Placental pericyte (primary cell): ENCODE measurements around the gene HIP1. TPM values are rescaled to one million over a fixed set of nuclear protein-coding genes. Genes with fewer than 3 reads are reported as not detected.

Experiments
- small RNA-seq: library from RNA; depleted of rRNA; stranded (forward); fragments of <200 nt; gene quantifications from one replicate; pipeline ENCODE3, GENCODE V24; 2012; ENCODE audit warnings: low replicate concordance
- total RNA-seq: library from RNA; depleted of rRNA; stranded (reverse); fragments of >200 nt; gene quantifications from 2 replicates; pipeline ENCODE4 v1.2.3, GENCODE V29; 2012

HIP1 gene
- total RNA-seq = 18.4 and 22.3 TPM in 2 replicates

DNA sequence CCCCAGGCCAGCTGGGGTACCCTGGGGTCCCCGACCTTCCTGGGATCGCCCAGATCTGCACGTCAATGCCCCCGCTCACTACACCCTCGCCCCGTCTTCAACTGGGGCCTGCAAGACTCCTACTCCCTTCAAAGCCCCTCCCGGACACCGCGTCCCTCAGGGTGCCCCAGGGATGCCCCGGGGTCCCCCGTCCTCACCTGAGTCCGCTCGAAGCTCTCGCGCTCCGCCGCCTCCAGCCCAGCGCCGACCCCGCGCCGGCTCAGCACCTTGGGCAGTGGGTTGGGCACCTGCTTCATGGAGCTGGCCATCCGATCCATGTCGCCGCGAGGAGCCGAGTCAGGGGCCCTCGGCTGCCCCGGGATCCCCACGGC, at the start of gene HIP1:
HIP1 (minus strand) TSS at position 338 of the 371 bp plus-strand sequence; CDS start at position 317, 21 bp downstream.

DNA sequence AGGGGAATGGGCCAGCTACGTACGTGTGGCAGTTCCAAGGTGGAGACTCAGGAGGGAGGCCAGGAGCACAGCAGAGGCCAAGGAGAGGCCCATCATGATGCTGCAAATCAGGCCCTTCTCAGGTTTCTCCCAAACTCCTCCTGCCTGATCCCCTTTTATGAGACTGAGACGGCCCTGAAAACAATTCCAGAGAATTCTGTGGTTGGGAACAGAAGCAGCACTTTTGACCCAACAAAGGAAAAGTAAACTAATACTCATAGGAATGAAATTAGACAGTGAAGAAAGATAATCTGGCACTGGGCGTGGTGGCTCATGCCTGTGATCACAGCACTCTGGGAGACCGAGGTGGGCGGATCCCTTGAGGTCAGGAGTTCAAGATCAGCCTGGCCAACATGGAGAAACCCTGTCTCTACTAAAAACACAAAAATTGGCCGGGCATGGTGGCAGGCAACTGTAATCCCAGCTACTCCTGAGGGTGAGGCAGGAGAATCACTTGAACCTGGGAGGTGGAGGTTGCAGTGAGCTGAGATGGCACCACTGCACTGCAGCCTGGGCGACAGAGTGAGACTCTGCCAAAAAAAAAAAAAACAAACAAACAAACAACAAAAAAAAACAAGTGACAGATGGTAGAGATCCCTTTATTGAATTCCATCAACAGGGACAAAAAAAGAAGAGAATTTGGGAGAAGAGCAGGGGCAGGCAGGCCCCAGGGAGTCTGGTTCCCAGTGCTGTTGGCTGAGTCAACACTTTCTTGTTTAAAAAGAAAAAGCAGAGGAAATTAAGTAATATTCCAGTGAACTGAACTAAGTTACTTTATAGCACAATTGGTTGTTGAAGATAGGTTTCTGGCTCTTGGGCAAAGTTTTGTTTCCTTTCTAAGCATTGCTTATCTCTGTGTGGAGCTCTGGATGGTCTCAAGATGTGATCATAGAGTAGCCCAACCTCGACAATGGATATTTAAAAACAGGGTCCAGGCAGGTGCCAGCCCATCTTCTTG, 33.6 kb upstream of the HIP1 start, which contains the start of gene CCL26:
CCL26 (minus strand) TSS at position 131 of the 997 bp plus-strand sequence; CDS start at position 96, 35 bp downstream.

DNA sequence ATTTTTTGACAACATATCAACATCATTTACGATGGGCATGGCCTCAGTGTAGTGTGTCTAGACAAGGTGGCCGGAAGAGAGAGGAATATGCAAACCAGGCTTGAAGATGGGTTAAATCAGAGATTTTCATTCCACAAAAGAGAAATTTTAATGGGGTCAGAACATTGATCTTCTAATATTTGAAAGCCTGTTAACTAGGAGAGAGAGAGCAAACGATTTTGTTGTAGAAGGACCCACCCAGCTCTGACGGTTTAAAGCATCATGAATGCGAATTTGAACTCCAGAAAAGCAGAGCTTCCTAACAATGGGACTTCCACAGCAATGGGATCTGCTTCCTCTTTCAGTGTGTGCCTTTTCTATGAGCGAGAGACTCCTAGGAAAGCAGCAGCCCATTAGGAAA, 246.7 kb downstream of the HIP1 start, which contains the start of gene SPDYE5:
SPDYE5 (plus strand) TSS at position 301 of the 400 bp plus-strand sequence. CDS start 1,728 bp downstream, outside the sequence.

DNA sequence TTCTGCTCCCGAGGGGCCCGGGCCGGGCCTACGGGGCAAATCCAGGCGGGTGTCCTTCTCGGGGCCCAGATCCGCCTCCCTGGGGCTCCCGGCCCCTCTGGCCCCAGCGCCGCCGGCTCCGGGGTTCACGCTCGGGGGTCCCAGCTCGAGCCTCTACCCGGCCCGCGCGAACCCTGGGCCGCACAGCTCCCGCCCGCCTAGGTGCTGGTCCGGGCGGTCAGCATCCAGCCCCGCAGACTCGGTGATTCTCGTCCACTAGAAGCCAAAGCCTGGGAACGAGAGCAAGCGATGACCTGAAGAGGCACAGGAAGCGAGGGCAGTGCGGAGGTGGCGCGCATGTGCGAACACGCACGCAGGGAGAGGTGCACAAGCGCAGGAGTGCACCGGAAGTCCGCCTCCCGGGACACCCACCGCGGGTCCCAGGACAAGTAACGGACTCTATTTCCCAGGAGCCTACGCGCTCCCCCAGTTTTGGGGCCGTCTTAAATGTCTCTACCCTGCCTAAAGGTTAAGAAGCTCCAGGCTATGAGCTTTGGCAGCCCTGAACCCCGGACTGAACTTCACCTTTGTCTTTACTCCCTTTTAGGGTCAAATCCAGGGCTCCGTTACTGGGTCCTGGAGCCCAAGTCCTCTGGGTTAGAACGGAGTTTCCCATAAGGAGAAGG, 252.6 kb downstream of the HIP1 start, which contains the start of gene POM121C:
POM121C (minus strand) TSS at position 321 of the 665 bp plus-strand sequence. CDS start 44,803 bp downstream, outside the sequence.

Small RNA genes within 50 kb of the gene (small RNA-seq; reads per million reads assigned to genes)
- not detected for gene AC211429.1
- gene RF00019 = not detected

Other genes starting within 250 kb of the HIP1 start
- gene SPDYE5, start 246.6 kb downstream of the HIP1 start, total RNA-seq = not detected in 2 replicates
- gene CCL26, start 33.3 kb upstream of the HIP1 start, total RNA-seq = 0.88 TPM in 1 of 2 replicates, not detected in the other
- gene CCL24, start 74.9 kb upstream of the HIP1 start, total RNA-seq = 0.44 TPM in 1 of 2 replicates, not detected in the other
- 35.4 and 87.5 TPM in 2 replicates for gene RHBDD2, start 140.1 kb upstream of the HIP1 start, total RNA-seq
- 70.2 and 158 TPM in 2 replicates for gene POR, start 176.2 kb upstream of the HIP1 start, total RNA-seq